BE2C (cell line): ENCODE measurements around the gene HECTD2.

Experiments used
- DNase-seq: peaks from one replicate; pipeline ENCODE4 v3.0.0-alpha.2; 2020
- H3K27me3 ChIP-seq: fragments of 250-450 bp; sonication (Bioruptor Pico); 2 replicates; pipeline ENCODE4 v1.5.1; 2020; ENCODE audit warnings: mild to moderate bottlenecking
- H3K36me3 ChIP-seq: fragments of 250-450 bp; sonication (Bioruptor Pico); 2 replicates; pipeline ENCODE4 v1.5.1; 2020; ENCODE audit warnings: mild to moderate bottlenecking
- H3K4me1 ChIP-seq: fragments of 250-450 bp; sonication (Bioruptor Pico); 2 replicates; pipeline ENCODE4 v1.5.1; 2020
- H3K4me3 ChIP-seq: 2 replicates; pipeline ENCODE4 v1.5.1; 2011; ENCODE audit warnings: low read depth, low read length
- H3K9me3 ChIP-seq: fragments of 250-450 bp; sonication (Bioruptor Pico); 2 replicates; pipeline ENCODE4 v1.5.1; 2020
- TF ChIP-seq, protein P1 (sequence below): IDR thresholded peaks from 2 replicates; pipeline ENCODE4 v1.5.1; 2012; ENCODE audit warnings: mild to moderate bottlenecking, low read depth, low read length

The HECTD2 gene

DNA sequence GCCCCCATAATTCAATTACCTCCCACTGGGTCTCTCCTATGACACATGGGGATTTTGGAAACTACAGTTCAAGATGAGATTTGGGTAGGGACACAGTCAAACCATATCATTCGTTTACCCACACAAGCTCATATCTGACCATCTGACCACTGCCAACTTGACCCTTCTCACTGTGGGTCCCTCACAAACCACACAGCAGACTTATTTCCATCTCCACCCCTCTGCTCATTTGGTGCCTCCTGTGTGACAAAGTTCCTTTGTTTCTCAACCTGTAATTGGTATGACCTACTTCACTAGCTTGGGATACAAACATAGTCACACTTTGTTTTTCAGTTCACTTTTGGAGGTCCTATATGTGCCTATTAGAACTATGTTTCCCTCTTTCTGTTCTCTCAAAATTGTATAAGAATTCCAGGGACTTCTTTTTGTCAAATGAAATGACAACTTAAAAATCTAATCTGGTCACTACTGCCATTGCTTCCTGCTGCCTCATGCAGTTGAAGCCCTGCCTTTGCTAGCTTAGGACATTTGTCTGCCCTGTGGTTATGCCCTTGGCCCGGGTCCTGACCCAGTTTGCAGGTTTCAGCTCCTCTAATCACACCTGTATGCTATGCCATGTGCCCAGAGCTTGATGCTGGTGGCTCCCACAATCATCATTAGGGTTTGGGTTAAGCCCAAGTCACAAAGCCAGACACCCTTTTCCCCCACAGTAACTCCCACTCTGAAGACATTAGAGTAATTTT is 152.9 kb downstream of the HECTD2 start:
- no peaks in the 10 kb centered on the region for H3K27me3 ChIP-seq
- TF ChIP-seq, protein P1, sequence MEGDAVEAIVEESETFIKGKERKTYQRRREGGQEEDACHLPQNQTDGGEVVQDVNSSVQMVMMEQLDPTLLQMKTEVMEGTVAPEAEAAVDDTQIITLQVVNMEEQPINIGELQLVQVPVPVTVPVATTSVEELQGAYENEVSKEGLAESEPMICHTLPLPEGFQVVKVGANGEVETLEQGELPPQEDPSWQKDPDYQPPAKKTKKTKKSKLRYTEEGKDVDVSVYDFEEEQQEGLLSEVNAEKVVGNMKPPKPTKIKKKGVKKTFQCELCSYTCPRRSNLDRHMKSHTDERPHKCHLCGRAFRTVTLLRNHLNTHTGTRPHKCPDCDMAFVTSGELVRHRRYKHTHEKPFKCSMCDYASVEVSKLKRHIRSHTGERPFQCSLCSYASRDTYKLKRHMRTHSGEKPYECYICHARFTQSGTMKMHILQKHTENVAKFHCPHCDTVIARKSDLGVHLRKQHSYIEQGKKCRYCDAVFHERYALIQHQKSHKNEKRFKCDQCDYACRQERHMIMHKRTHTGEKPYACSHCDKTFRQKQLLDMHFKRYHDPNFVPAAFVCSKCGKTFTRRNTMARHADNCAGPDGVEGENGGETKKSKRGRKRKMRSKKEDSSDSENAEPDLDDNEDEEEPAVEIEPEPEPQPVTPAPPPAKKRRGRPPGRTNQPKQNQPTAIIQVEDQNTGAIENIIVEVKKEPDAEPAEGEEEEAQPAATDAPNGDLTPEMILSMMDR, result no peak
- no peaks in the 10 kb centered on the region for H3K36me3 ChIP-seq
- H3K9me3 ChIP-seq, result no peaks in the 10 kb centered on the region
- H3K4me3 ChIP-seq, result no peak overlapping the region
- H3K4me1 ChIP-seq, result no peaks in the 10 kb centered on the region
- DNase-seq, result no peak

DNA sequence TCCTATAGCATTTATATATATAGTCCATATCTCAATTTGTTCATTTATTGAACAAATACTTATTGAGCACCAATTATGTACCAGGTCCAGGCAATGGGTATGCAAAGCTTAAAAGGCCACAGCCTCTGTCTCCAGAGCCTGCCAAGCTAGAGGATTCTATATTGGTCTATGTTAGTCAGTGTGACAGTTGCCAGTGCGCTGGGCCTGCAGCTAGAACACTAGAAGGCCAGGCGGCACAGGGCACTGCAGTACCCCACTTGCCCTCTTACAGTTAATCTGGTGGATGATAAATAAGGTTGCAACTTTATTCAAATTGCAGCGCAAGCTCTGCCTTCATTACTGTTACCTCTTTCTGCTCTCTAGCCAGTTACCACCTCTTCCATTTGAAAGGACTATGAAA is 153.9 kb downstream of the HECTD2 start:
- no peaks in the 10 kb centered on the region for H3K36me3 ChIP-seq
- H3K27me3 ChIP-seq, result no peaks in the 10 kb centered on the region
- H3K9me3 ChIP-seq, result no peaks in the 10 kb centered on the region
- TF ChIP-seq, protein P1, result no peak
- no peak overlapping the region for H3K4me3 ChIP-seq
- H3K4me1 ChIP-seq, result no peaks in the 10 kb centered on the region
- no peak for DNase-seq
